Measurements from ENCODE around the gene PPP1R26. TPM values are rescaled to one million over a fixed set of nuclear protein-coding genes. Genes with fewer than 3 reads are reported as not detected.
A peak's percentile ranks its signal among the peaks of the same experiment; 100 is the strongest.

Gene PPP1R26
- total RNA-seq (2021; ENCODE audit: unreplicated experiment) (32.0 TPM), Bru-seq, nascent RNA (percentile 70 among the genes with signal in this experiment), BruChase-seq, experiment 1, labeled RNA remaining after a 6-hour chase (percentile 89 among the genes with signal in this experiment), BruChase-seq, experiment 2, labeled RNA remaining after a 2-hour chase (percentile 87 among the genes with signal in this experiment)
- polyA plus RNA-seq (2012): 23.3 and 23.7 TPM in 2 replicates
- long read RNA-seq, full-length matches to known transcripts: 77 of 88 reads
- long read RNA-seq, partial matches to known transcripts: 2 of 88 reads
- long read RNA-seq, other reads (novel, unspliced or antisense): 9 of 88 reads

- H3K9ac ChIP-seq (ENCODE audit: low read length): peak within 1 kb of the TSS; percentile 82
- H3K9me3 ChIP-seq (ENCODE audit: control insufficient read depth in 1 of 2, insufficient read depth in 1 of 2, low read depth in 1 of 2, low read length in 2 of 2): no peaks in the 10 kb centered on the region
- DNase-seq (ENCODE audit: low read depth, low spot score) (no peak), ATAC-seq (peak; percentile 51)
- BruUV-seq (replicated peaks): no TSS peak
- H4K20me1 ChIP-seq (ENCODE audit: insufficient read depth): no peaks in the 10 kb centered on the region
- H3K4me3 ChIP-seq (replicated peaks in 1 of 2; ENCODE audit: low read depth in 1 of 2, low read length in 2 of 2): peak within 1 kb of the TSS; percentile 86 to 91
- no peak for TF ChIP-seq MAX (IDR thresholded peaks at IDR 0.05)
- TF ChIP-seq JUND (IDR thresholded peaks at IDR 0.05): no peak
- 0 out of 2 replicates have a peak, but pooled peaks have one; percentile 10 for TF ChIP-seq POLR2AphosphoS5 (IDR thresholded peaks at IDR 0.05; ENCODE audit: low read depth, low read length)
- TF ChIP-seq POLR2A (IDR thresholded peaks at IDR 0.05; ENCODE audit: borderline replicate concordance, extremely low read depth, insufficient read depth, insufficient read length): peak; percentile 15
- no peak for TF ChIP-seq SIN3A (IDR thresholded peaks at IDR 0.05; ENCODE audit: low read depth)
- no peak for TF ChIP-seq EZH2 (IDR thresholded peaks at IDR 0.05)
- H3K27ac ChIP-seq (ENCODE audit: low read depth, low read length): peak within 1 kb of the TSS; percentile 91
- no peaks in the 10 kb centered on the region for H3K27me3 ChIP-seq (ENCODE audit: insufficient read depth, low read length)
- CTCF ChIA-PET: interaction anchor here (1.7 kb wide), 1 partner anchor 20 kb away, joined by 4 read pairs; a partner anchor contains a TSS
- H3K79me2 ChIP-seq (ENCODE audit: insufficient read depth, low read length): peaks cover 30% of the 10 kb centered on the region
- H3K4me2 ChIP-seq (ENCODE audit: low read length): peak within 1 kb of the TSS; percentile 98
- H2AFZ ChIP-seq (ENCODE audit: low read depth, low read length, poor library complexity, severe bottlenecking): no peak within 1 kb of the TSS
- intact Hi-C loops (cut with micrococcal nuclease): no loop called here
- peaks cover 14 to 24% of the 10 kb centered on the region in 2 experiments; a peak in 3 of 4 replicates for H3K4me1 ChIP-seq (ENCODE audit: control insufficient read depth in 1 of 2, insufficient read depth in 2 of 2, low read length in 2 of 2)
- H3K9me2 ChIP-seq (ENCODE audit: insufficient read depth): no peaks in the 10 kb centered on the region
- POLR2A ChIA-PET: no interaction called here
- H3K36me3 ChIP-seq (ENCODE audit: control insufficient read depth in 1 of 2, insufficient read depth in 2 of 2, low read length in 2 of 2): peaks cover 4 to 14% of the 10 kb centered on the region in 2 experiments; a peak in 3 of 4 replicates
- RAD21 ChIA-PET (ENCODE audit: low non-redundant PET in 1 of 2, low total read pairs in 2 of 2, uncharacterized antibody in 2 of 2, unreplicated experiment in 2 of 2): no interaction called here
These were observed at the start of gene PPP1R26 for GRCh38 chr9:135479469-135480052. Gene PPP1R26 (plus strand): TSS chr9:135479782. CDS start chr9:135484511, 4,729 bp downstream.

DNA sequence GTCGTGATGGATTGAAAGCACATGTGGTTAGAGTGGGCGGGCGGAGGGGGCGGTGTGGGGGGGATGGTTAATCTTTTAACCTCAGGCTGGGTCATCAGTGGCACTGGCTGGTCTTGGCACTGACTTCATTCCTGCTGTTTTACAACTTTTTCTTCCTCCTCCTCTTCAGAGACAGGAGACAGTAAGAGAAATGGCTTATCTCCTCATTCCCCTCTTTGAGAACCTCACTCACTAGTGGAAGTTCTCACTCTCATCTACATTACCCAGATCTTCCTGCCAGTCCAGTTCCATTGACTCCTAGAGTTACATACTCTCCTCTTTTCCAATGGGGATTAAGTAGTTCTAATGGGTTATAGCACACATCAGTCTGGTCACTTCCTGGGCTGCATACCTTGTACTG is 42.3 kb upstream of the PPP1R26 start:
- H2AFZ ChIP-seq (ENCODE audit: low read depth, low read length, poor library complexity, severe bottlenecking): no peak overlapping the region
- H3K27me3 ChIP-seq (ENCODE audit: insufficient read depth, low read length): no peaks in the 10 kb centered on the region
- no TSS peak for BruUV-seq (replicated peaks)
- ATAC-seq (no peak), DNase-seq (ENCODE audit: low read depth, low spot score) (no peak)
- intact Hi-C loops (cut with micrococcal nuclease): no loop called here
- H3K4me3 ChIP-seq (replicated peaks in 1 of 2; ENCODE audit: low read depth in 1 of 2, low read length in 2 of 2): no peak overlapping the region
- peaks cover 0 to 15% of the 10 kb centered on the region in 2 experiments for H3K4me1 ChIP-seq (ENCODE audit: control insufficient read depth in 1 of 2, insufficient read depth in 2 of 2, low read length in 2 of 2)
- no peaks in the 10 kb centered on the region for H3K36me3 ChIP-seq (ENCODE audit: control insufficient read depth in 1 of 2, insufficient read depth in 2 of 2, low read length in 2 of 2)
- H4K20me1 ChIP-seq (ENCODE audit: insufficient read depth): no peaks in the 10 kb centered on the region
- RAD21 ChIA-PET (ENCODE audit: low non-redundant PET in 1 of 2, low total read pairs in 2 of 2, uncharacterized antibody in 2 of 2, unreplicated experiment in 2 of 2): no interaction called here
- H3K79me2 ChIP-seq (ENCODE audit: insufficient read depth, low read length): no peaks in the 10 kb centered on the region
- CTCF ChIA-PET: no interaction called here
- H3K9me2 ChIP-seq (ENCODE audit: insufficient read depth): no peaks in the 10 kb centered on the region
- H3K9me3 ChIP-seq (ENCODE audit: control insufficient read depth in 1 of 2, insufficient read depth in 1 of 2, low read depth in 1 of 2, low read length in 2 of 2): peaks cover 3 to 6% of the 10 kb centered on the region in 2 experiments; a peak in 1 of 4 replicates
- H3K27ac ChIP-seq (ENCODE audit: low read depth, low read length): no peak overlapping the region
- no peak overlapping the region for H3K9ac ChIP-seq (ENCODE audit: low read length)
- POLR2A ChIA-PET: no interaction called here
- H3K4me2 ChIP-seq (ENCODE audit: low read length): no peak overlapping the region
- TF ChIP-seq CTCF (IDR thresholded peaks at IDR 0.05 in 2 of 3, conservative IDR thresholded peaks at IDR 0.05 in 1 of 3; ENCODE audit: borderline replicate concordance in 1 of 3, insufficient read depth in 1 of 3, low read depth in 2 of 3, low read length in 2 of 3): no peak
- TF ChIP-seq ZFX (IDR thresholded peaks at IDR 0.05): no peak
- TF ChIP-seq EZH2phosphoT487 (IDR thresholded peaks at IDR 0.05; ENCODE audit: borderline replicate concordance): no peak
- no peak for TF ChIP-seq REST (IDR thresholded peaks at IDR 0.05; ENCODE audit: low read depth)
- no peak for TF ChIP-seq RAD21 (IDR thresholded peaks at IDR 0.05; ENCODE audit: low read depth)
- TF ChIP-seq ELF1 (IDR thresholded peaks at IDR 0.05; ENCODE audit: borderline replicate concordance, low read depth): no peak
- no peak for TF ChIP-seq SIN3A (IDR thresholded peaks at IDR 0.05; ENCODE audit: low read depth)

All from HCT116 (cell line).